GM12878 (cell line): ENCODE data around the gene GRIFIN. TPM values are rescaled to one million over a fixed set of nuclear protein-coding genes. Genes with fewer than 3 reads are reported as not detected.

ENCODE experiments used
- ATAC-seq: fragments of 200-7000 bp; cut with Tn5 transposase; 3 replicates; pipeline ENCODE4 v1.9.1; 2020; ENCODE audit warnings: mild to moderate bottlenecking, moderate library complexity
- BruUV-seq: library from RNA; stranded (reverse); fragments of 400-500 nt; replicated peaks from 2 replicates; lab custom pipeline; 2021; lab: Mats Ljungman, UMichigan
- CTCF ChIA-PET: fragments of 300-600 bp; sonication (Branson Sonifier 250); formaldehyde crosslinking; extraction: SDS; loops from one replicate; lab custom pipeline; 2021; ENCODE audit warnings: inconsistent platforms; lab: Yijun Ruan, JAX
- POLR2A ChIA-PET: fragments of 350-600 bp; formaldehyde crosslinking; extraction: SDS; loops from one replicate; lab custom pipeline; 2021; ENCODE audit warnings: inconsistent platforms; lab: Charles Lee
- RAD21 ChIA-PET: fragments of 300-600 bp; sonication (Branson Sonifier 250); formaldehyde crosslinking; loops from one replicate; lab custom pipeline; 2023; ENCODE audit warnings: antibody characterized with exemption; ENCODE audit not compliant: unreplicated experiment; lab: Charles Lee
- SMC1A ChIA-PET: fragments of 300-600 bp; sonication (Branson Sonifier 250); formaldehyde crosslinking; loops from one replicate; lab custom pipeline; 2023; ENCODE audit not compliant: unreplicated experiment, uncharacterized antibody; lab: Charles Lee
- DNase-seq: peaks from one replicate; pipeline ENCODE4 v3.0.0-alpha.2; 2011; ENCODE audit warnings: low read depth, low spot score
- FAIRE-seq: peaks from 3 replicates; lab custom pipeline; 2011; peaks lifted over from hg19 to GRCh38; lab: Jason Lieb, UNC
- H2AFZ ChIP-seq: 2 replicates; pipeline ENCODE4 v1.6.0; 2011; ENCODE audit warnings: low read depth, low read length, control low read depth; ENCODE audit not compliant: control insufficient read depth
- H3K27ac ChIP-seq: 2 replicates; pipeline ENCODE4 v1.5.1; 2011; ENCODE audit warnings: control low read depth; ENCODE audit not compliant: control insufficient read depth, insufficient read depth
- H3K27me3 ChIP-seq, 2 experiments: replicated peaks in 1 of 2; 2 replicates each; pipeline versions ENCODE4 v1.6.0 to v1.6.1; 2011; ENCODE audit warnings: low read length in 1 of 2; ENCODE audit not compliant: control insufficient read depth in 2 of 2, insufficient read depth in 2 of 2
- H3K36me3 ChIP-seq, 2 experiments: 2 replicates each; pipeline ENCODE4 v1.5.1; 2011; ENCODE audit warnings: low read length in 1 of 2; ENCODE audit not compliant: control insufficient read depth in 2 of 2, insufficient read depth in 2 of 2
- H3K4me1 ChIP-seq: 2 replicates; pipeline ENCODE4 v1.6.1; 2011; ENCODE audit warnings: mild to moderate bottlenecking, low read length, moderate library complexity, mixed read lengths; ENCODE audit not compliant: control insufficient read depth, insufficient read depth
- H3K4me2 ChIP-seq: 2 replicates; pipeline ENCODE4 v1.6.0; 2011; ENCODE audit warnings: control low read depth; ENCODE audit not compliant: control insufficient read depth, insufficient read depth
- H3K4me3 ChIP-seq: fragments of 200-600 bp; sonication (generic); 2 replicates; pipeline ENCODE4 v1.5.1; 2016
- H3K79me2 ChIP-seq: 2 replicates; pipeline ENCODE4 v1.6.0; 2011; ENCODE audit warnings: low read length; ENCODE audit not compliant: control insufficient read depth, insufficient read depth
- H3K9ac ChIP-seq: 2 replicates; pipeline ENCODE4 v1.8.0; 2011; ENCODE audit warnings: low read length, control low read depth, mixed read lengths; ENCODE audit not compliant: control insufficient read depth, insufficient read depth
- H3K9me3 ChIP-seq: replicated peaks from 3 replicates; pipeline ENCODE4 v1.5.1; 2011; ENCODE audit warnings: mild to moderate bottlenecking, low read length; ENCODE audit not compliant: control insufficient read depth, insufficient read depth
- H4K20me1 ChIP-seq: 2 replicates; pipeline ENCODE4 v1.6.0; 2011; ENCODE audit not compliant: control insufficient read depth, insufficient read depth
- TCF7 ChIP-seq: IDR thresholded peaks from 2 replicates; pipeline ENCODE4 v1.6.1; 2014; ENCODE audit warnings: antibody characterized with exemption, borderline replicate concordance
- ZNF687 ChIP-seq: fragments of 450-650 bp; IDR thresholded peaks from 2 replicates; pipeline ENCODE4 v1.6.1; 2017; ENCODE audit warnings: mild to moderate bottlenecking, moderate library complexity
- WGBS: methylation state at CpG from one replicate; pipeline ENCODE4 v1.1.6; 2016; ENCODE audit warnings: low lambda C conversion rate; ENCODE audit not compliant: insufficient replicate concordance, insufficient coverage; ENCODE audit errors: missing lambda C conversion rate; 5-methylcytosine and 5-hydroxymethylcytosine counted together
- in situ Hi-C: fragments of 300-500 bp; cut with MboI; formaldehyde crosslinking; loops from 9 replicates; pipeline ENCODE4 v1.14.3; 2018; ENCODE audit warnings: mixed read lengths
- intact Hi-C: fragments of 100-400 bp; cut with micrococcal nuclease; formaldehyde crosslinking; loops from one replicate; pipeline ENCODE4 v1.14.2; 2022; ENCODE audit not compliant: unreplicated experiment
- polyA plus RNA-seq, 11 experiments: library from polyadenylated mRNA; depleted of rRNA in 4 of 11; unstranded in 6 of 11; stranded (reverse) in 5 of 11; fragments of >200 nt; fragmentation: Nextera tagmentation in 4 of 11; fragmentation: Illumina TruSeq in 1 of 11; extraction: Ambion mirVana in 4 of 11; extraction: Trizol in 1 of 11; gene quantifications; 1 replicate in 1 of 11; 2 replicates in 10 of 11; pipeline versions ENCODE4 v1.2.1 to v1.2.3, GENCODE V29; 2011 to 2016; ENCODE audit warnings: inconsistent platforms in 2 of 11, missing spikeins in 2 of 11, low read depth in 1 of 11
- total RNA-seq, 4 experiments: library from RNA; depleted of rRNA in 3 of 4; stranded (reverse); fragments of >200 nt in 3 of 4; fragmentation: Illumina TruSeq in 1 of 4; extraction: Trizol in 1 of 4; gene quantifications; 2 replicates each; pipeline versions ENCODE4 v1.2.1 to v1.2.3, GENCODE V29; 2013 to 2021

Gene GRIFIN
- total and polyA plus RNA-seq, 10 of the 15 experiments (the other 5 are each of a cell fraction or from before 2014, with no cell fraction given), result not detected

- Histone ChIP-seq H3K4me3 (no peak overlapping the region), H3K4me2 (no peak overlapping the region)
- RAD21 ChIA-PET, result no interaction called here
These were observed 41.7 kb upstream of the GRIFIN start for GRCh38 chr7:2517678-2518507.

More at GRCh38 chr7:2517678-2518507, 41.7 kb upstream of the GRIFIN start:
- no peak for TF ChIP-seq TCF7
- no peak for TF ChIP-seq ZNF687
- no peak for DNase-seq
- no peaks in the 10 kb centered on the region for H3K79me2 ChIP-seq
- no TSS peak for BruUV-seq
- ChIA-PET POLR2A (no interaction called here), CTCF (no interaction called here), SMC1A (interaction anchor here (0.6 kb wide), 1 partner anchor 243 kb away, joined by 3 read pairs; no protein-coding TSS in a partner anchor)
- peaks cover 0 to 9% of the 10 kb centered on the region in 2 experiments; a peak in 3 of 4 replicates for H3K27me3 ChIP-seq
- H3K9me3 ChIP-seq, result no peaks in the 10 kb centered on the region
- no peaks in the 10 kb centered on the region for H4K20me1 ChIP-seq
- H3K27ac ChIP-seq, result no peak overlapping the region
- no peaks in the 10 kb centered on the region for H3K36me3 ChIP-seq
- intact Hi-C loops (no loop called here), in situ Hi-C loops (no loop called here)
- H3K4me1 ChIP-seq, result peaks cover 17% of the 10 kb centered on the region
- 84% methylated on average over 18 of the region's 18 CpGs for WGBS
- ATAC-seq, result no peak
- no peak overlapping the region for H2AFZ ChIP-seq
- no peak overlapping the region for H3K9ac ChIP-seq
- no peak for FAIRE-seq
